HG03575 (cell line): ENCODE measurements around the gene KY.

Experiments used
- ATAC-seq: cut with Tn5 transposase; IDR thresholded peaks from one replicate; pipeline ENCODE4 v1.9.1; 2021; ENCODE audit not compliant: unreplicated experiment, insufficient number of reproducible peaks, low FRiP score; ENCODE audit errors: extremely low read depth

The KY gene, protein sequence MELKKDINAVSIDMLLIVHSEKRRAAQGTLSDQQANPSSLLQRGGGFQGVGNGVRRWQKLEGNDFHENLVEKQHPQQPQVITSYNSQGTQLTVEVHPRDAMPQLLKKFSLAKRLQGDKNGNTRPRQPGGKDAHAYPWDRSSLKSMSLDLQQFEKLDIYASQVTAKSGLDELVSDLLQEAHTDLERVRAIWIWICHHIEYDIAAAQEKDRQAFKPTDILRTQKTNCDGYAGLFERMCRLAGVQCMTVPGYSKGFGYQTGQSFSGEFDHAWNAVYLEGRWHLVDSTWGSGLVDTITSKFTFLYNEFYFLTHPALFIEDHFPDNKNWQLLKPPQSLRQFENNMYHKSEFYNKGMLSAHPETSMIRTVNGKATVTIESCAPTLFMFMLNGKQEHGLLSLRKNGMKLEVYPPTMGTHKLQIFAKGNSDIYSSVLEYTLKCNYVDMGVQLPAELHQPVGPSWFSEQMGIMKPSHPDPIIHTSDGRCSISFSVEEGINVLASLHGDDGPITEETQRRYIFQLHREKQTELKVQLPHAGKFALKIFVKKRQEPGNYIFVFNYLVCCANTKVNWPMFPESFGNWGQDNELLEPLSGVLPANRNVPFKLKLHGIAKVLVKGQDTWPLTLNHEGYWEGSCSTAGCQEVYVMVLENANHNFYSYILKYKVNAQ

GRCh38 chr3:134650431-134651346 is at the start of gene KY:
KY (minus strand) TSS chr3:134651022; CDS start chr3:134650960, 62 bp downstream.
- no peak for ATAC-seq

DNA sequence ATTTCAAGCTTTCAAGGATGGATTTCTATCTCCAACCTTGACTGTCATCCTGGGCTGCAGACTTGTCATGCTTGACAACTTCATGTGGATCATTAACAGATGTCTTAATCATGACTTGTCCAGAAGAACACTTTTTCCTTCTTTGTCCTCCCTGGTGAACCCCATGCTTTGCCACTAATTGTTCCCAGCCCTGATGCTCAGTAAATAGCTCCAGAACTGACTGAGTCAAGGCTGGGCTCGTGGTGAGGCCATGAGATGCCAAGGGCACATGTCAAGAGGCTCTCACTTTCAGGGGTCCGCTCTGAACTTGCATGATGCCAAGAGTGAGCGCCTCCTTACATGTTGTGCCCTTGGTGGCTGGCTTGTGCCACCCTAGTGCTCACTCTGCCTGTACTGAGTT is 48.9 kb upstream of the KY start:
- ATAC-seq, result no peak

DNA sequence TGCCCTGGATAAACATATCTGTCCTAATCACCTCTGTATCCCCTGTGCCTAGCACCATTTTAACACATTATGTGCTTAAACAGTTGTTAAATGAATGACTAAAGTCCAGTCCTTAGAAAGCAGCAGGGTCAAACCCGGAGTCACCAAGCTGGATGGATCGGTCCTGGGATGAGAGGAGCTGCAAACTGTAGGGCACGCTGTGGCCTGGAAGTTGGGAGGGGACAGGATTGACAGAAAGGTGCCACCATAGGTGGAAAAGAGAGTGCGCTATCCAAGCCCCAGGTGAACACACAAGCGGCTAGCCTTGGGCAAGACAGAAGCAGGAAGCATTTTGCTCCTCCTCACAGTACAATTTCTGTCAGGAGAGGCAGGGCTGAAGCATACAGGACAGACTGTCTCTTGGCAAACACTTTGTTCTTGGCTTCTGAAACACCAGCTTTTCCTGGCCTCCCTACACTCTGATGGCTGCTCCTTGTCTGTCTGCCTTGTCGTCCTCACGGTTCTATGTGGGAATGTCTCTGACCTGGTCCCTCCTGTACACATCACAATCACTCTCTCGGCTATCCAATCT is 48.4 kb upstream of the KY start:
- ATAC-seq, result no peak

- no peak for ATAC-seq
Observed at GRCh38 chr3:134697830-134698689, 47.2 kb upstream of the KY start.

DNA sequence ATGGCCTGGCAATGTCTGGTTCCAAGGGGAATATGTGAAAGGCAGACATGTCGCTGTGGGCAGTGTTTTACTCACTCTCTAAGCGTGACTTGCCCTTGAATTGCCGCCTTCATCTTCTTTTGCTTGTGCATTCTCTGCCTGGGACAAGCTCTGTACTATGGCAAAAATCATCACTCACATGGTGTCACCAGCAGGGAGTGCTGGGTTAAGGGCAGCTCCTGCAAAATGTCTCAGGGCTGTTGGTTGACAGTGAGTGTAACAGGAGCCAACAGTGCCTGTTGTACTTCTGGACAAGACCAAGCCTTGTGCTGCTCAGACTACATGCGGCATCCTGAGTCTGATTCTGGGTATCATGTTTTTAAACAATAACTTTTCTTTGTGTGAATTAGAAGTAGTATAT is 45.3 kb upstream of the KY start:
- no peak for ATAC-seq

DNA sequence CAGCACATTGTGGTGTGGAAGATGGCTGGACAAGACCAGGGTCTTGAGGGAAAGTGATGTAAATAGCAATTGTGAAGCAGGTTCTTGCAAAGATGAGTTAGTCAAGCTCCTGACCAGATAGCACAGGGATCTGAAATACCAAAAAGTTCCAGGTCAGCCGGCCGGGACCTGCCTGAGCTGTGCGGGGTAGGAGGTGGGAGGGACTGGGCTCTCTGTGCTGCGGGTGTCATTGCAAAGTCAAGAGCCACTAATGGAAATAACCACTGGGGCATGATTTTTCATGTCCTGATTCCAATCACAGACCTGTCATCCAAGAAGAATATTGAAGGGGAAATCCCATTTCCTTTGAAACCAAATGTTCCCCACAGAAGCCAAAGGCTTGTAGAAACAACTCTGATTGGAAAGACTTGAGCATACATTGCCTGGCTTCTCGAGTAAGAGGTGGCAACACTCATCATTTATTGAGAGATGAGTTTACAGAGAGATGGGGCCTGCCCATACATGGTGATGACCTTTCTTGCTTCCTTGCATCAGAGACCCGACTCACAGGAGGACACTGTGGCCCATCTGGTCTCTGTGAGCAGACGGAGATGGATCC is 44.2 kb upstream of the KY start:
- no peak for ATAC-seq

GRCh38 chr3:134694466-134694865 is 43.6 kb upstream of the KY start:
- ATAC-seq, result no peak

DNA sequence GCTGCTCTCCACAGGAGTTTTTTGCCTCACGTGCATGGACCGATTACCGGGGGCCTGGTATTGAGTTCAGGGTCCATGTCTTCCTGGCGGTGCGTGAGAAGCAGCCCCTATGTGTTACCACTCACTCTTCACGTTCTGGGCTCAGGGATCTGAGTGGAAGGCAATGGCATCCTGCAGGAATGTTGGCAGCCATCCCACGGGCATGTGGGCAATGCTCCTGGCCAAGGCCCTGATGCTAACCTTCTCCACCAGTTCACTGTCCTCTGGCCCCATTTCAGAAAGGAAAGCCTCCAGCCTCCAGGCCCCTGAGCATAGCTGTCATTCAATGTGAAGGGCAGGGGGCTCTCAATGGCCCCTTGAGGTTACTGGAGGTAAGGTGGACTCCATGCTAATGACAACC is 43.0 kb upstream of the KY start:
- no peak for ATAC-seq

DNA sequence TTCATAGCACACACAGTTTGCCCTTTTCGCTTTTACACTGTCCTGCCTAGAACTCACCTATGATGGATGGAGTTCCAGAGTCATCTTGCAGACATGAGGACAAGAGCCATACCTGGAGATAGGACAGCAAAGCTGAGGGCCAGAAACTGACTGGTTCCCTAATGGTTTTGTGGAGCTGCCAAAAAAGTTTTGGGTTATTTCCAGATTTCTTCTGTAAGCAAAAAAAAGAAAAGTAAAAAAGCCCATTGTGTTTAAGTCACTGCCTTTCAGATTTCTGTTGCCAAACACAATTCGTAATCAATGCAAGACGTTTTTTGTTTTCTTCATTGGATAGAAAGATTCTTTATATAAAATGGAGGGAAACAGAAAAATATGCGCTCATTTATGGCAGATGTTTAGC is 42.4 kb upstream of the KY start:
- ATAC-seq, result no peak

DNA sequence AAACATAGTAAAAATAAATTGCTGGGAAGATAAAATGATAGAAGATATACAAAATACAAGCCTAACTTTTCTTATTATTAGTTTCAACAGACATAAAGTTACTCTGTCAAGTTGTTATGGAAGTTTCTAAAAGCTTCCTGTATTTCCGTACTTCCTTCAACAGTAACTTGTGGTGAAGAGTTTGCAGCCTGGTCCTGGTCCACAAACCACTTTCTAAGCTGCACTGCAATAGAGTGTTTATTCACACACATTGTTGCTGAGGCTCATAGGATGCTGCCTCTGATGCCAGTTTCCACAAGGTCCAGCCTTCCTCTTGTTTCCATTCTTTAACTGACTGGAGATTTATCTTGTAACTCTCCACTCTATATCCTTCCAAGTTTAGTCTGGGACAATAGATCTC is 39.4 kb upstream of the KY start:
- no peak for ATAC-seq

- no peak for ATAC-seq
Observed at GRCh38 chr3:134687642-134688041, 36.8 kb upstream of the KY start.

DNA sequence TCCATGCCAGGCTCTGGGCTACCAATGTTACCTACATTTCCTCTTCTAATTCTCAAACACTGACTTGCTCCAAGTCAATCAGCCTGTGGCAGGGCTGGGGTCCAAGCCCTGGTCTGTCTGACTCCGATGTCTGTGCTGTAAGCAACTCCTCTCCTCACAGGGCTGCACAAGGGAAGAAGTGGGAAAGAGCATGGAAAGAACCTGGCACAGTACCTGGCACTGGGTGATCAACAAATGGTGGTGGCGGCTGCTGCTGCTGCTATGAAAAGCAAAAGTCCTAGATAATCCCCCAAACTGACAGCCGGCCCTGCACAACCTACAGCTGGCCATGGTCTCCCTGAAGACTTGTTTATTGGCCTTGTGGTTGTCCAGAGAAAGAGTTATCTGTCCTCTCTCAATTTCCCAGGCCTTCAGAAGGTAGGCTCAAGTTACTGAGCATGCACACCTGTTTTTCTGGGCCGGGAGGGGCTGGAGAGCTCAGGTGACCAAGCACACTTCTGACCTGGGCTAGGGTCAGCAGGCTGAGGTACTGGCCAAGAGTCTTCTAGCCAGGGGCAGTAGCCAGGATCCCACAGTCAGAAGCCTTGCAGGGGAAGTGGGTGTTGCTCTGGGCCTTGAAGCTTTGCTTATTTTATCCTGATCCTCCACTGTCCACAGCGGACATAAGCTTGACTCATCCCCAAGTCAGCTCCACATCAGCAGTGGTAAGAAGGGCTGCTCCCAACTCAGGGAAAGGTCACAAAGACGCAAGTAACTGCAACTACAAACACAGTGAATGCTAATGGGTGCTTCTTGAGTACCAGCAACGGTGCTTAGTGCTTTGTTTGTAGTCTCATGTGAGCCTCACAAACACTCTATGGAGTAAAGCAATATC is 35.3 kb upstream of the KY start:
- ATAC-seq, result no peak

- ATAC-seq, result no peak
Observed at GRCh38 chr3:134682196-134682880, 31.5 kb upstream of the KY start.

DNA sequence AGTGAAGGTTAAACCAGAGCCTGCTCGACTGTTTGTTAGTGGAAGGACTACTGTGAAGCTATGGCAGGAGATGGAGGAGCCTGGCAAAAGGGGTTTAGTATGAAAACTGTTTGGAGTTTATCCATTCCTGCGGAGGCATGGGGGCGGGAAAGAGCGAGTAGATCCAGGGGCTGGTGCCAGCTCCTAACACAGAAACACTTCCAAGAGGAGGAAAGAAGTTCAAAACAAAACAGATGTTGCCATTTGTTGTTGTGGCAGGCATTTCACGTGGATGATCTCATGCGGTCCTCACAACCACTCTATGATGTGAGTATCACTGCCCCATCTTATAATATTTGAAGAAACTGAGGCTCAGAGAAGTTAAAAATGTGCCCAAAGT is 30.7 kb upstream of the KY start:
- no peak for ATAC-seq

GRCh38 chr3:134680796-134681521 is 30.1 kb upstream of the KY start:
- ATAC-seq, result no peak

GRCh38 chr3:134677987-134678308 is 27.1 kb upstream of the KY start:
- ATAC-seq, result no peak
